Ectodermal cell (in vitro differentiated cells): Measurements from ENCODE around the gene SLC6A5. TPM values are rescaled to one million over a fixed set of nuclear protein-coding genes. Genes with fewer than 3 reads are reported as not detected.
"Not testable (repeated sequence)": the region's sequence is repeated elsewhere in the genome, so short reads cannot be mapped to it uniquely, and the experiment has no call there.

Experiments used
- H3K27ac ChIP-seq: 2 replicates; pipeline ENCODE4 v1.7.0; 2013; ENCODE audit warnings: mild to moderate bottlenecking, low read depth, low read length; ENCODE audit not compliant: insufficient read depth, poor library complexity, severe bottlenecking
- H3K27me3 ChIP-seq: 2 replicates; pipeline ENCODE4 v1.7.0; 2013; ENCODE audit warnings: mild to moderate bottlenecking, low read length; ENCODE audit not compliant: insufficient read depth, control insufficient read depth, poor library complexity, severe bottlenecking
- H3K36me3 ChIP-seq: one replicate; pipeline ENCODE4 v1.7.0; 2013; ENCODE audit warnings: low read length; ENCODE audit not compliant: control insufficient read depth, insufficient read depth
- H3K4me1 ChIP-seq: one replicate; pipeline ENCODE4 v1.7.0; 2013; ENCODE audit warnings: low read length; ENCODE audit not compliant: control insufficient read depth, insufficient read depth
- H3K4me3 ChIP-seq: 2 replicates; pipeline ENCODE4 v1.7.0; 2013; ENCODE audit warnings: low read depth, low read length, control low read depth; ENCODE audit not compliant: insufficient read depth
- H3K9me3 ChIP-seq: 2 replicates; pipeline ENCODE4 v1.7.0; 2013; ENCODE audit warnings: mild to moderate bottlenecking, low read length, moderate library complexity; ENCODE audit not compliant: control insufficient read depth
- WGBS, 2 experiments: methylation state at CpG; one replicate each; pipeline ENCODE4 v1.1.7; 2013; ENCODE audit warnings: missing lambda C conversion rate in 2 of 2; 5-methylcytosine and 5-hydroxymethylcytosine counted together
- polyA plus RNA-seq, 4 experiments: library from polyadenylated mRNA; stranded (reverse); fragments of 50-300 nt; gene quantifications; one replicate each; pipeline ENCODE4 v1.2.3, GENCODE V29; 2013

The SLC6A5 gene
- polyA plus RNA-seq (2013, experiment 1 of 4) = not detected
- polyA plus RNA-seq (2013, experiment 2 of 4) = not detected
- not detected for polyA plus RNA-seq (2013, experiment 3 of 4)
- polyA plus RNA-seq (2013, experiment 4 of 4) = 0.04 TPM

DNA sequence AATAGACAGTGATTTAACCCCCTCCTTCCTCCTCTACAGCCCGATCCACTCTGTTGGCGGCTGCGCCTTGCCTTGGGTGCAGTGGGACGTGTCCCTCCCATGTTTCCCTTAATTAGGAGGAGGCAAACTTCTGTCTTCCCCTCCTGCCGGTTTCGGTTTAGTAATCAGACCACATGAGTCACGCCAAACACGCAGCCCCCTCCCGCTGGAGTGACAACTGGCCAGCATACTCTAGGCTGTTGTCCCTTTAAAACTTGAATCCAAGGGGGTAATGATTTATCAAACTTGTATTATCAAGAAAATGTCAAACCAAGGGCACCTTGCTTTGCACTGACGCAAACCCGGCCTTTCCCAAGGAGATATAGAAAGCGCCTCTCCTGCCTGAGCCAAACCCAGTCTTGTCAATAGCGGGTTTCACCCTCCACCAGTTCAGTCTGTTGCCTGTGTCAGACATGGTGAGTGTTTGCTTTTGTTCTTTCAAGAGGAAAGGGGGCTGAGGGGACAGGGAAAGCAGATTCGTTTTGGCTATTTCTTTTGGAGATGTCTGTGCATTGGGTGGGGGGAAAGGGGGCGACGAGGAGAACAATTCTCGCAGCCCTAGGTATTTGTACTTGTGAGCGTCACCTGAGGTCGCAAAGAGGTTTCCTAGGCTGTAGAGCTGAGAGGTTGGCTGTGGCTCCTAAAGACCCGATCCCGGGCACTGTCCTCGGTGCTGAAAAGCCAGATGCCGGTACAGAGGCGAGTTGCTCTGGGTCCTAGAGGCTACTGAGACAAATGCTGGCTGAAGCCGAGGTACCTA is at the start of gene SLC6A5:
Gene SLC6A5, plus strand, starts transcription at position 388 of the 799 bp plus-strand sequence. Its CDS starts 65 bp downstream, at position 453.
- Histone ChIP-seq H3K4me1 (peaks cover 17% of the 10 kb centered on the region), H3K9me3 (no peaks in the 10 kb centered on the region), H3K4me3 (no peak within 1 kb of the TSS), H3K27ac (no peak within 1 kb of the TSS), H3K27me3 (peaks cover 100% of the 10 kb centered on the region), H3K36me3 (no peaks in the 10 kb centered on the region)
- 10 to 13% methylated on average over 25 of the region's 25 CpGs for WGBS, 2 experiments

DNA sequence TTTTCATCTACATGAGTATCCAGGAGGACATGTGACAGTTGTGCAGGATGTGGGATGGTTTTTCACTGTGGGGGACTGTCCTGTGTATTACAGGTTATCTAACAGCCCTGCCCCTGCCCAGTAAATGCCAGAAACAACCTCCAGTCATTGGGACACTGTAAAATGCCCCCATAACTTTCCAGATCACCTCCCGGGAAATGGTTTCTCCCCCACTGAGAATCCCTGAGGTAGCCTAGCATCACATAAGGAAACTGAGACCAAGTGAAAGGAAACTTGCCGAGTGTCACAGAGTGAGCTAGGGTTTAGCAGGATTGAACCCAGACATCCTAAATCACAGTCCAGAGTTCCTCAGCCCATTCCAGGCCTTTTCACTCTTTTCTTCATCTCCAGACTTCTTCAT is 48.3 kb upstream of the SLC6A5 start:
- no peaks in the 10 kb centered on the region for H3K36me3 ChIP-seq
- no peaks in the 10 kb centered on the region for H3K27me3 ChIP-seq
- no peak overlapping the region for H3K4me3 ChIP-seq
- WGBS, 2 experiments = 60 to 70% methylated on average over 2 of the region's 2 CpGs
- no peaks in the 10 kb centered on the region for H3K9me3 ChIP-seq
- no peak overlapping the region for H3K27ac ChIP-seq
- no peaks in the 10 kb centered on the region for H3K4me1 ChIP-seq

DNA sequence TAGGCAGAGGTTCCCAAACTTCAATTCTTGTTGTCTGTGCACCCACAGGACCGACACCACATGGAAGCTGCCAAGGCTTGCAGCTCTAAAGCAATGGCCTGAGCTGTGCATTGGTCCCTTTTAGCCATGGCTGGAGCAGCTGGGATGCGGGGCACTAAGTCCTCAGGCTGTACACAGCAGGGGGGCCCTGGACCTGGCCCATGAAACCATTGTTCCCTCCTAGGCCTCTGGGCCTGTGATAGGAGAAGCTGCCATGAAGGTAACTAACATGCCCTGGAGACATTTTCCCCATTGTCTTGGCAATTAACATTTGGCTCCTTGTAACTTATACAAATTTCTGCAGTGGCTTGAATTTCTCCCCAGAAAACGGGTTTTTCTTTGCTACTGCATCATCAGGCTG is 43.6 kb upstream of the SLC6A5 start:
- Histone ChIP-seq H3K27me3 (no peaks in the 10 kb centered on the region), H3K36me3 (no peaks in the 10 kb centered on the region), H3K9me3 (no peaks in the 10 kb centered on the region), H3K4me1 (no peaks in the 10 kb centered on the region), H3K4me3 (no peak overlapping the region), H3K27ac (no peak overlapping the region)
- 85 to 90% methylated on average over 3 of the region's 3 CpGs for WGBS, 2 experiments

DNA sequence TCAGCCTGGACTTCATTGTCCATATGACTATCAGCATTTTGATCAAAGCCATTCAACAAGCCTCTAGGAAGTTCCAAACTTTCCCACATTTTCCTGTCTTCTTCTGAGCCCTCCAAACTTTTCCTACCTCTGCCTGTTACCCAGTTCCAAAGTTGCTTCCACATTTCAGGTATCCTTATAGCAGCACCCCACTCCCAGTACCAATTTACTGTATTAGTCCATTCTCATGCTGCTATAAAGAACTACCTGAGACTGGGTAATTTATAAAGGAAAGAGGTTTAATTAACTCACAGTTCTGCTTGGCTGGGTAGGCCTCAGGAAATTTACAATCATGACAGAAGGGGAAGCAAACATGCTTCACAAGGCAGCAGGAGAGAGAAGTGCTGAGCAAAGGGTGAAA is 43.0 kb upstream of the SLC6A5 start:
- not testable (repeated sequence) for H3K9me3 ChIP-seq

DNA sequence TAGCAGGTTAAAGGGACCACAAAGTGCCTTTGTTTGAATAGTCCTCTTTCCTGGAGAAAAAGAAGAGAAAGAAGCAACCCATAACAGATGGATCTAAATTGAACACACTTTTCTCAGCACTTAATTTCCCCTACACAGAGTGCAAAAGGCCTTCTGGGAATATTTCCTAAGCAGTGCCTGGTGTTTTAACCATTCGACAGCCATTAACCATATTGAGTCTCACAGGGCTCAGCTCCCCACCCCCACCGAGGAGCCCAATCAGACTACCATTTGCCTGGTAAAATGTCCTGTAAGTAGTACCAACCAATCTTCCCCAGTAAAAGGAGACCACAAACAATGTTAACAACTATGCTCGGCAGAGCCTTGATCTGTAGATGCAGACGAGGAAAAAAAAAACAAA is 40.7 kb upstream of the SLC6A5 start:
- Histone ChIP-seq H3K27ac (no peak overlapping the region), H3K27me3 (no peaks in the 10 kb centered on the region), H3K4me1 (no peaks in the 10 kb centered on the region), H3K36me3 (no peaks in the 10 kb centered on the region), H3K4me3 (no peak overlapping the region), H3K9me3 (no peaks in the 10 kb centered on the region)
- WGBS, 2 experiments = 93 to 94% methylated on average over 4 of the region's 4 CpGs

More for the DNA sequence above, 43.0 kb upstream of the SLC6A5 start:
- not testable (repeated sequence) for H3K36me3 ChIP-seq, H3K4me3 ChIP-seq, H3K4me1 ChIP-seq, H3K27me3 ChIP-seq, H3K27ac ChIP-seq

DNA sequence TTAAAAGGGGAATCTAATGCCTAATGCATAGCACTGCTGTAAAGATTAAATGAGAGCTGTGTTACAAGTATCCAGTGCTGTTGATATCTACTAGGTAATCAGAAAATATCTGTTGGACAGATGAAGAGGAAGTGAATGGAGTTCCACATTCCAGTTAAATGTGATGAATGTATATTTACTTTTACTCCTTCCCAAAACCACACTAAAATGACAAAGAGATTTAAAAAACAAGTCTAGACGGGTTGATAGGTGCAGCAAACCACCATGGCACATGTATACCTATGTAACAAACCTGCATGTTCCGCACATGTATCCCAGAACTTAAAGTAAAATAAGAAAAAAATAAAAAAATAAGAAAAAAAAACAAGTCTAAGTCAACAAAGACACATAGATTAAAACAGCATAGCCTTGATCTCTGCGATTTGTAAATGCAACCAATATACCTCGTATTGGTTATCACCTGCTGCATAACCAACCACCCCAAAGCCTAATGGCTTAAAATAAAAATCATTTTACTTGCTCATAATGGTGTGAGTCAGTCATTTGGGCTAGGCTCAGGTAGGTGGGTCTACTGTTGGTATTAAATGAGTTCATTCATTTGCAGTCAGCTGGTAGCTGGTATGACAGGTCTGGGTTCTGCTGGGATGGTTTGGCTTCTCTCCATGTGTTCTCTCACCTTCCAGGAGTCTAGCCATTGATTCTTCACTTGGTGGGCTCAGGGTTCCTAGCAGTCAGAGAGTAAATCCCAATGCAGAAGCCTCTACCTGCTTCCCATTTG is 39.7 kb upstream of the SLC6A5 start:
- no peaks in the 10 kb centered on the region for H3K36me3 ChIP-seq
- H3K4me1 ChIP-seq = no peaks in the 10 kb centered on the region
- no peaks in the 10 kb centered on the region for H3K9me3 ChIP-seq
- no peak overlapping the region for H3K27ac ChIP-seq
- WGBS, 2 experiments = 97 to 100% methylated on average over 2 to 4 of the region's 4 CpGs
- no peak overlapping the region for H3K4me3 ChIP-seq
- no peaks in the 10 kb centered on the region for H3K27me3 ChIP-seq

DNA sequence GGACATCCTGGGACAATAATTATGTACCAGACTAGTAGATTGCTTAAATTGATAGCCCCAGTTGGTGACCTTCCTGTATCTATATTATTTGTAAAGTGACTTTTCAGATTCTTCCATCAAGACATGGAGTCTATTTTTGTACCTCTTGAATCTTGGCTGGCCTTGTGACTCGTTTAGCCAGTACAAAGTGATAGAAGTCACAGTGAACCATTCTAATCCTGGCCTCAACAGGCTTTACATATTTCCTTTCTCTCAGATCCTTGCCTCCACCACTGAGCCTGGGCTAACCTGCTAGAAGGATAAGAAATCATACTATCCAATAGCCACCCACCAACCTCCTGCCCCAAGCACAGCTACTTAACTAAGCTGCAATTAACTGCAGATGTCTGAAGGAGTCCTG is 37.5 kb upstream of the SLC6A5 start:
- no peak overlapping the region for H3K27ac ChIP-seq
- H3K36me3 ChIP-seq = no peaks in the 10 kb centered on the region
- no peaks in the 10 kb centered on the region for H3K27me3 ChIP-seq
- H3K4me1 ChIP-seq = no peaks in the 10 kb centered on the region
- no peaks in the 10 kb centered on the region for H3K9me3 ChIP-seq
- H3K4me3 ChIP-seq = no peak overlapping the region
- WGBS, 2 experiments = 90 to 95% methylated on average over 1 of the region's 1 CpG

DNA sequence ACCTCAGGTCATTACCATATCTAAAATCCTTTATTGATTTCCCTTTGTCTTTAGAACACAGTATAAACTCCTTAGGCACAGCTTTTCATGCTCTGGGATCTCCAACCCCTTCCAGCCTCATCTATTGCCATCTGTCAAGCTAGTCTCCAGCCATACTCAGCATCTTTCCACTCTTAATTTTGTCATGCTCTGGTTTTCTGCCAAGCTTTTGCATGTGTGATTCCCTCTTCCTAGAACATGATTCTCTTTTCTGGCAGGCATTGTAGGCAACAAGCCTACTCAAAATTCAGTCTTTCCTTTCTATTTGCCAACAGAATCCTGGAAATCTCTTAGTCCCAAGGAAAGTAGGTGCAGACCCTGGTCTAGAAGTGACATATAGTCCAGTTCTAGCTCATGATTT is 35.5 kb upstream of the SLC6A5 start:
- Histone ChIP-seq H3K36me3 (no peaks in the 10 kb centered on the region), H3K4me1 (no peaks in the 10 kb centered on the region), H3K27me3 (no peaks in the 10 kb centered on the region), H3K4me3 (no peak overlapping the region), H3K9me3 (no peaks in the 10 kb centered on the region), H3K27ac (no peak overlapping the region)

DNA sequence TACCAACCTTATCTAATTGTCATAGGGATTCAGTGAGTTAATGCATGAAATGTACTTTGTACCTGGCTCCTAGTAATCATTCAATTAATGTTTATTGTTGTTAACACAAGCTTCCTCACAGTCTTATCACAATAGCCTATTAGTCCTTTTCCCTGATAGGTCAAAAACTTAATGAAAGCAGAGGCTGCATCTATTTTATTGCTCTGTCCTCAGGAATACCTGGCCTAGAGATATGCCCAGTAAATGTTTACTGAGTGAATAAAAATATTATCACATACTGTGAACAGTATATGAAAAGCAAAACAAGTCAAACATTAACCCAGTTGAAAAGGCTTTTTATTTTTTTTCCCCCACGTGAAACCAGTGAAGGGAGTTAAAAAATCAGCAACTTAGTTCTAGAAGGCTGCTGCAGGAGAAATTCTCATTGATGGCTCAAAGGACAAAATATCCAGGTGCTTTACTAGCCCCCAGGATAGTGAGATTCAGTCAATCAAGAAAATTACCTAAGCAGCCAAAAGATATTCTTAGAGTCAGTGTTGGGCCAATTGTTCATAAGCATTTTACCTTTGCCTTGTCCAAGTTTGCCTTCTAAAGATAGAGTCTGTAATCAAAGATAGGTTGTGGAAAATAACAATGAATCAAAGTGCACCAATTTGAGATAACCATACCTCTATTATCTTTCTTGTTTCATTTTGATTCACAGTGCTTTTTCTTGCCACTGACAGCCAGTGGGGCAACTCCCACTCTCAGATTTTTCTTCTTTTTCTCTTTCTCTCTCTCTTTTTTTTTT is 34.4 kb upstream of the SLC6A5 start:
- Histone ChIP-seq H3K9me3 (no peaks in the 10 kb centered on the region), H3K4me3 (no peak overlapping the region), H3K27ac (no peak overlapping the region), H3K36me3 (no peaks in the 10 kb centered on the region), H3K4me1 (no peaks in the 10 kb centered on the region), H3K27me3 (no peaks in the 10 kb centered on the region)
- 82 to 93% methylated on average over 1 of the region's 1 CpG for WGBS, 2 experiments

DNA sequence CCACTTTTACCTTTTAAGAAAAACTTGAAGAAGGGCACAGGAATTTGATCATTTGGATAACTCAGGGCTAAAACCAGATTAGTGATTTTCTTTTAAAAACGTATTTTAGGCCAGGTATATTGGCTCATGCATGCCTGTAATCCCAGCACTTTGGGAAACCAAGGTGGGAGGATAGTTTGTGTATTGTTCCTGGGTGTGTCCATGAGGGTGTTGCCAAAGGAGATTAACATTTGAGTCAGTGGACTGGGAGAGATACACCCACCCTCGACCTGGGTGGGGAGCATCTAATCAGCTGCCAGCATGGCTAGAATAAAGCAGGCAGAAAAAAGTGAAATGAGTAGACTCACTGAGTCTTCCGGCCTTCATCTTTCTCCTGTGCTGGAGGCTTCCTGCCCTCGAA is 33.3 kb upstream of the SLC6A5 start:
- not testable (repeated sequence) for H3K9me3 ChIP-seq, H3K27me3 ChIP-seq, H3K27ac ChIP-seq, H3K4me1 ChIP-seq, H3K36me3 ChIP-seq, H3K4me3 ChIP-seq
- 78 to 84% methylated on average over 4 of the region's 4 CpGs for WGBS, 2 experiments
